Neural cell (in vitro differentiated cells): ENCODE results near the gene USP28. TPM values are rescaled to one million over a fixed set of nuclear protein-coding genes. Genes with fewer than 3 reads are reported as not detected.

ENCODE experiments used
- H2AFZ ChIP-seq: fragments of 200-600, 300-800 bp; sonication (generic), shearing (Covaris generic); 2 replicates; pipeline ENCODE4 v1.6.0; 2014; ENCODE audit warnings: low read depth, mild to moderate bottlenecking, antibody characterized with exemption, low read length, moderate library complexity
- H3F3A ChIP-seq: fragments of 200-600 bp; shearing (Covaris generic); 2 replicates; pipeline ENCODE4 v1.6.1; 2016; ENCODE audit warnings: mild to moderate bottlenecking, moderate library complexity, mixed read lengths, antibody characterized with exemption, low read length; ENCODE audit not compliant: insufficient read depth, poor library complexity, severe bottlenecking
- H3K27ac ChIP-seq: fragments of 200-600, 300-800 bp; sonication (generic), shearing (Covaris generic); 2 replicates; pipeline ENCODE4 v1.5.1; 2014; ENCODE audit warnings: mild to moderate bottlenecking, low read length, moderate library complexity
- H3K27me3 ChIP-seq: fragments of 300-800, 200-600 bp; sonication (generic), shearing (Covaris generic); 2 replicates; pipeline ENCODE4 v1.6.0; 2014; ENCODE audit warnings: mild to moderate bottlenecking, low read depth, low read length, moderate library complexity; ENCODE audit not compliant: insufficient read depth
- H3K36me3 ChIP-seq: fragments of 300-800, 200-600 bp; sonication (generic), shearing (Covaris generic); 2 replicates; pipeline ENCODE4 v1.5.1; 2014; ENCODE audit warnings: mild to moderate bottlenecking, antibody characterized with exemption, low read length, moderate library complexity; ENCODE audit not compliant: insufficient read depth
- H3K4me2 ChIP-seq: fragments of 300-800, 200-600 bp; sonication (generic), shearing (Covaris generic); 2 replicates; pipeline ENCODE4 v1.6.0; 2014; ENCODE audit warnings: mild to moderate bottlenecking, low read length
- H3K4me3 ChIP-seq: fragments of 300-800, 200-600 bp; sonication (generic), shearing (Covaris generic); 2 replicates; pipeline ENCODE4 v1.5.1; 2014; ENCODE audit warnings: mild to moderate bottlenecking, low read length, moderate library complexity
- H3K79me2 ChIP-seq: fragments of 200-600 bp; shearing (Covaris generic); replicated peaks from 2 replicates; pipeline ENCODE4 v1.6.0; 2014; ENCODE audit warnings: mild to moderate bottlenecking, low read length, moderate library complexity; ENCODE audit not compliant: insufficient read depth
- H3K9ac ChIP-seq: fragments of 300-800, 200-600 bp; sonication (generic), shearing (Covaris generic); 2 replicates; pipeline ENCODE4 v1.6.1; 2016; ENCODE audit warnings: mild to moderate bottlenecking, low read length, mixed read lengths
- H3K9me2 ChIP-seq: fragments of 200-600 bp; shearing (Covaris generic); 2 replicates; pipeline ENCODE4 v1.6.1; 2016; ENCODE audit warnings: mild to moderate bottlenecking, low read length, mixed read lengths; ENCODE audit not compliant: insufficient read depth
- H3K9me3 ChIP-seq: fragments of 200-600, 300-800 bp; sonication (generic), shearing (Covaris generic); 2 replicates; pipeline ENCODE4 v1.6.1; 2016; ENCODE audit warnings: mild to moderate bottlenecking, mixed run types, low read length, moderate library complexity, mixed read lengths
- H4K20me1 ChIP-seq: fragments of 200-600 bp; shearing (Covaris generic); 2 replicates; pipeline ENCODE4 v1.6.1; 2016; ENCODE audit warnings: mild to moderate bottlenecking, mixed run types; ENCODE audit not compliant: insufficient read depth
- CTCF ChIP-seq: fragments of 450-650 bp; IDR thresholded peaks from 2 replicates; pipeline ENCODE4 v1.5.1; 2014; ENCODE audit warnings: antibody characterized with exemption, mild to moderate bottlenecking, moderate library complexity; ENCODE audit not compliant: poor library complexity, severe bottlenecking
- EP300 ChIP-seq: fragments of 450-650 bp; conservative IDR thresholded peaks from 2 replicates; pipeline ENCODE4 v1.6.1; 2014; ENCODE audit warnings: antibody characterized with exemption, mild to moderate bottlenecking, moderate library complexity; ENCODE audit not compliant: poor library complexity, severe bottlenecking
- EZH2 ChIP-seq: fragments of 200-600, 300-800 bp; shearing (Covaris generic), sonication (generic); IDR thresholded peaks from 2 replicates; pipeline ENCODE4 v1.6.1; 2014; ENCODE audit warnings: antibody characterized with exemption, low read length, borderline replicate concordance, mild to moderate bottlenecking; ENCODE audit not compliant: insufficient read depth, poor library complexity, severe bottlenecking
- MXI1 ChIP-seq: fragments of 450-650 bp; conservative IDR thresholded peaks from 2 replicates; pipeline ENCODE4 v1.6.1; 2014; ENCODE audit warnings: antibody characterized with exemption, mild to moderate bottlenecking; ENCODE audit not compliant: poor library complexity, severe bottlenecking
- POLR2AphosphoS5 ChIP-seq: IDR thresholded peaks from 2 replicates; pipeline ENCODE4 v1.6.1; 2012
- RAD21 ChIP-seq: fragments of 450-650 bp; conservative IDR thresholded peaks from 2 replicates; pipeline ENCODE4 v1.6.1; 2014; ENCODE audit warnings: antibody characterized with exemption, mild to moderate bottlenecking, moderate library complexity
- REST ChIP-seq: IDR thresholded peaks from 2 replicates; pipeline ENCODE4 v1.6.1; 2012; ENCODE audit warnings: borderline replicate concordance
- SMC3 ChIP-seq: fragments of 450-650 bp; conservative IDR thresholded peaks from 2 replicates; pipeline ENCODE4 v1.6.1; 2014; ENCODE audit warnings: antibody characterized with exemption, mild to moderate bottlenecking, moderate library complexity; ENCODE audit not compliant: poor library complexity
- TAF1 ChIP-seq: IDR thresholded peaks from 2 replicates; pipeline ENCODE4 v1.6.1; 2012; ENCODE audit warnings: low read depth
- polyA plus RNA-seq: library from polyadenylated mRNA; depleted of rRNA; stranded (reverse); fragments of >200 nt; gene quantifications from 2 replicates; pipeline ENCODE4 v1.2.3, GENCODE V29; 2014

The USP28 gene
- polyA plus RNA-seq, 1 donor from 2014 or later, result 16.0 TPM

- no peaks in the 10 kb centered on the region for H3F3A ChIP-seq
- H3K4me3 ChIP-seq, result no peak overlapping the region
- no peak overlapping the region for H3K4me2 ChIP-seq
- H3K9me2 ChIP-seq, result no peaks in the 10 kb centered on the region
- H3K9me3 ChIP-seq, result no peaks in the 10 kb centered on the region
- H4K20me1 ChIP-seq, result no peaks in the 10 kb centered on the region
- no peak overlapping the region for H3K9ac ChIP-seq
- H3K27me3 ChIP-seq, result no peaks in the 10 kb centered on the region
- H3K79me2 ChIP-seq, result no peaks in the 10 kb centered on the region
- no peak overlapping the region for H2AFZ ChIP-seq
- H3K27ac ChIP-seq, result no peak overlapping the region
- no peaks in the 10 kb centered on the region for H3K36me3 ChIP-seq
- TF ChIP-seq POLR2AphosphoS5 (no peak), SMC3 (no peak), MXI1 (no peak), CTCF (no peak), RAD21 (no peak), EP300 (no peak), EZH2 (no peak), REST (no peak), TAF1 (no peak)
Measured at GRCh38 chr11:113841691-113842090, 33.7 kb downstream of the USP28 start.

- no peaks in the 10 kb centered on the region for H3K9me2 ChIP-seq
- H3K36me3 ChIP-seq, result no peaks in the 10 kb centered on the region
Measured at GRCh38 chr11:113840932-113841664, 34.3 kb downstream of the USP28 start.

More at GRCh38 chr11:113840932-113841664, 34.3 kb downstream of the USP28 start:
- Histone ChIP-seq H4K20me1 (no peaks in the 10 kb centered on the region), H3K27me3 (no peaks in the 10 kb centered on the region), H2AFZ (no peak overlapping the region), H3K9me3 (no peaks in the 10 kb centered on the region), H3K79me2 (no peaks in the 10 kb centered on the region), H3F3A (no peaks in the 10 kb centered on the region), H3K4me3 (no peak overlapping the region), H3K9ac (no peak overlapping the region), H3K4me2 (no peak overlapping the region), H3K27ac (no peak overlapping the region)
- no peak for TF ChIP-seq RAD21
- no peak for TF ChIP-seq EZH2
- no peak for TF ChIP-seq SMC3
- no peak for TF ChIP-seq MXI1
- no peak for TF ChIP-seq POLR2AphosphoS5
- no peak for TF ChIP-seq EP300
- no peak for TF ChIP-seq TAF1
- TF ChIP-seq REST, result no peak
- TF ChIP-seq CTCF, result no peak
